Liver (tissue), 9 donors: ENCODE data around the gene POPDC3. TPM values are rescaled to one million over a fixed set of nuclear protein-coding genes. Genes with fewer than 3 reads are reported as not detected.

Source experiments
- DNase-seq: peaks from one replicate; pipeline ENCODE4 v3.0.0-alpha.2; 2017; ENCODE audit warnings: low spot score
- H3K27ac ChIP-seq, 2 donors: one replicate each; pipeline ENCODE4 v1.7.0; 2013; ENCODE audit warnings: inconsistent platforms in 2 of 2, low read length in 2 of 2, control low read depth in 1 of 2, low read depth in 1 of 2, mild to moderate bottlenecking in 1 of 2
- H3K27me3 ChIP-seq, 4 donors: one replicate each; pipeline versions ENCODE4 v1.6.1 to v1.7.0; 2013; ENCODE audit warnings: low read length in 3 of 4, inconsistent platforms in 1 of 4, mild to moderate bottlenecking in 1 of 4, moderate library complexity in 1 of 4; ENCODE audit not compliant: control insufficient read depth in 4 of 4, insufficient read depth in 4 of 4
- H3K36me3 ChIP-seq, 4 donors: one replicate each; pipeline versions ENCODE4 v1.6.1 to v1.7.0; 2013; ENCODE audit warnings: low read length in 3 of 4, mild to moderate bottlenecking in 3 of 4, low read depth in 1 of 4, moderate library complexity in 1 of 4; ENCODE audit not compliant: control insufficient read depth in 4 of 4, insufficient read depth in 3 of 4
- H3K4me1 ChIP-seq, 4 donors: one replicate each; pipeline versions ENCODE4 v1.6.1 to v1.7.0; 2013; ENCODE audit warnings: low read length in 3 of 4, mild to moderate bottlenecking in 3 of 4, moderate library complexity in 1 of 4; ENCODE audit not compliant: control insufficient read depth in 4 of 4, insufficient read depth in 4 of 4
- H3K4me3 ChIP-seq, 3 donors: one replicate each; pipeline versions ENCODE4 v1.6.1 to v1.7.0; 2013; ENCODE audit warnings: low read length in 3 of 3, control low read depth in 1 of 3, low read depth in 1 of 3, mild to moderate bottlenecking in 1 of 3
- H3K9ac ChIP-seq, 2 donors: one replicate each; pipeline ENCODE4 v1.7.0; 2013; ENCODE audit warnings: low read length in 2 of 2, mild to moderate bottlenecking in 2 of 2, moderate library complexity in 2 of 2, control low read depth in 1 of 2, low read depth in 1 of 2
- H3K9me3 ChIP-seq, 4 donors: one replicate each; pipeline versions ENCODE4 v1.6.1 to v1.7.0; 2013; ENCODE audit warnings: low read length in 3 of 4; ENCODE audit not compliant: control insufficient read depth in 4 of 4
- ATF3 ChIP-seq: IDR thresholded peaks from 2 replicates; pipeline ENCODE4 v1.6.1; 2016; ENCODE audit warnings: antibody characterized with exemption
- CTCF ChIP-seq: fragments of 150-350 bp; IDR thresholded peaks from 2 replicates; pipeline ENCODE4 v1.5.1; 2017; ENCODE audit warnings: improper control_type of control experiment, low read depth, low read length; ENCODE audit not compliant: missing input control
- EGR1 ChIP-seq, 2 donors: IDR thresholded peaks; 2 replicates each; pipeline ENCODE4 v1.6.1; 2016 to 2018; ENCODE audit warnings: antibody characterized with exemption in 2 of 2, low read depth in 2 of 2
- FOXA1 ChIP-seq: IDR thresholded peaks from 2 replicates; pipeline ENCODE4 v1.6.1; 2016; ENCODE audit warnings: antibody characterized with exemption
- FOXA2 ChIP-seq: IDR thresholded peaks from 2 replicates; pipeline ENCODE4 v1.6.1; 2016; ENCODE audit warnings: antibody characterized with exemption
- GABPA ChIP-seq, 2 donors: IDR thresholded peaks in 1 of 2; conservative IDR thresholded peaks in 1 of 2; 2 replicates each; pipeline ENCODE4 v1.6.1; 2016; ENCODE audit warnings: antibody characterized with exemption in 2 of 2, mild to moderate bottlenecking in 1 of 2, moderate library complexity in 1 of 2
- HNF4A ChIP-seq, 2 donors: conservative IDR thresholded peaks; 2 replicates each; pipeline ENCODE4 v1.6.1; 2016; ENCODE audit warnings: antibody characterized with exemption in 2 of 2, mild to moderate bottlenecking in 2 of 2
- HNF4G ChIP-seq: IDR thresholded peaks from 2 replicates; pipeline ENCODE4 v1.6.1; 2016; ENCODE audit warnings: antibody characterized with exemption
- JUND ChIP-seq, 2 donors: IDR thresholded peaks; 2 replicates each; pipeline ENCODE4 v1.6.1; 2016; ENCODE audit warnings: antibody characterized with exemption in 2 of 2
- MAX ChIP-seq: IDR thresholded peaks from 2 replicates; pipeline ENCODE4 v1.6.1; 2016; ENCODE audit warnings: antibody characterized with exemption
- NR2F2 ChIP-seq: IDR thresholded peaks from 2 replicates; pipeline ENCODE4 v1.6.1; 2016; ENCODE audit warnings: antibody characterized with exemption
- RAD21 ChIP-seq, 2 donors: IDR thresholded peaks; 2 replicates each; pipeline ENCODE4 v1.6.1; 2016; ENCODE audit warnings: antibody characterized with exemption in 2 of 2, mild to moderate bottlenecking in 2 of 2
- REST ChIP-seq: IDR thresholded peaks from 2 replicates; pipeline ENCODE4 v1.6.1; 2016; ENCODE audit warnings: antibody characterized with exemption, mild to moderate bottlenecking
- RXRA ChIP-seq, 2 donors: IDR thresholded peaks; 2 replicates each; pipeline ENCODE4 v1.6.1; 2017 to 2018; ENCODE audit warnings: antibody characterized with exemption in 2 of 2, mild to moderate bottlenecking in 1 of 2
- SP1 ChIP-seq: IDR thresholded peaks from 2 replicates; pipeline ENCODE4 v1.6.1; 2018; ENCODE audit warnings: antibody characterized with exemption, mild to moderate bottlenecking
- TAF1 ChIP-seq: conservative IDR thresholded peaks from 2 replicates; pipeline ENCODE4 v1.6.1; 2016; ENCODE audit warnings: antibody characterized with exemption, mild to moderate bottlenecking
- YY1 ChIP-seq: IDR thresholded peaks from 2 replicates; pipeline ENCODE4 v1.6.1; 2016; ENCODE audit warnings: antibody characterized with exemption, mild to moderate bottlenecking
- ZBTB33 ChIP-seq: IDR thresholded peaks from 2 replicates; pipeline ENCODE4 v1.6.1; 2016; ENCODE audit warnings: antibody characterized with exemption
- WGBS: extraction: QIAGEN DNeasy Blood & Tissue Kit; methylation state at CpG from one replicate; pipeline ENCODE4 v1.1.7; 2013; 5-methylcytosine and 5-hydroxymethylcytosine counted together
- polyA plus RNA-seq, 2 donors: library from polyadenylated mRNA; stranded (reverse) in 1 of 2; unstranded in 1 of 2; fragments of 200-250 nt in 1 of 2; fragments of >200 nt in 1 of 2; fragmentation: Nextera tagmentation in 1 of 2; extraction: Ambion mirVana in 1 of 2; gene quantifications; one replicate each; pipeline versions ENCODE4 v1.2.1 to v1.2.3, GENCODE V29; 2013 to 2015
- total RNA-seq, 2 donors: library from RNA; depleted of rRNA; stranded (reverse); fragments of >200 nt; gene quantifications; one replicate each; pipeline ENCODE4 v1.2.3, GENCODE V29; 2014
- donor health status: healthy.
- donor health status: healthy.
- donor health status: healthy.
- donor health status: healthy.
- donor health status: healthy.

The POPDC3 gene
- total and polyA plus RNA-seq, 4 donors, result not detected

- DNase-seq, result no peak
- Histone ChIP-seq H3K36me3 (no peaks in the 10 kb centered on the region), H3K9ac (no peak overlapping the region), H3K27ac (no peak overlapping the region), H3K27me3 (no peaks in the 10 kb centered on the region), H3K4me1 (no peaks in the 10 kb centered on the region), H3K4me3 (no peak overlapping the region), H3K9me3 (no peaks in the 10 kb centered on the region)
- WGBS, result 94% methylated on average over 13 of the region's 13 CpGs
- no peak for TF ChIP-seq TAF1
- no peak for TF ChIP-seq HNF4A (conservative IDR thresholded peaks at IDR 0.05)
- no peak for TF ChIP-seq NR2F2
- no peak for TF ChIP-seq REST
- no peak for TF ChIP-seq ZBTB33
- no peak for TF ChIP-seq ATF3
- TF ChIP-seq JUND (IDR thresholded peaks at IDR 0.05), result no peak
- TF ChIP-seq RAD21 (IDR thresholded peaks at IDR 0.05), result no peak
- TF ChIP-seq SP1, result no peak
Measured at GRCh38 chr6:105162377-105162776, 17.4 kb downstream of the POPDC3 start.

GRCh38 chr6:105161421-105161820 is 18.4 kb downstream of the POPDC3 start:
- no peaks in the 10 kb centered on the region for H3K9me3 ChIP-seq
- DNase-seq, result no peak
- TF ChIP-seq TAF1 (no peak), SP1 (no peak), YY1 (no peak), FOXA2 (no peak), NR2F2 (no peak), REST (no peak), RXRA (IDR thresholded peaks at IDR 0.05) (no peak), HNF4G (no peak), GABPA (IDR thresholded peaks at IDR 0.05 in 1 of 2, conservative IDR thresholded peaks at IDR 0.05 in 1 of 2) (no peak), JUND (IDR thresholded peaks at IDR 0.05) (no peak), FOXA1 (no peak), ATF3 (no peak), CTCF (no peak), HNF4A (conservative IDR thresholded peaks at IDR 0.05) (no peak), RAD21 (IDR thresholded peaks at IDR 0.05) (no peak), EGR1 (IDR thresholded peaks at IDR 0.05; ENCODE audit: low read depth in 2 of 2) (no peak), ZBTB33 (no peak), MAX (no peak)
- no peak overlapping the region for H3K9ac ChIP-seq
- no peak overlapping the region for H3K4me3 ChIP-seq
- no peaks in the 10 kb centered on the region for H3K4me1 ChIP-seq
- 76% methylated on average over 4 of the region's 4 CpGs for WGBS
- H3K27me3 ChIP-seq, result no peaks in the 10 kb centered on the region
- H3K36me3 ChIP-seq, result no peaks in the 10 kb centered on the region
- no peak overlapping the region for H3K27ac ChIP-seq
